ENCODE data around the gene ZBED3. TPM values are rescaled to one million over a fixed set of nuclear protein-coding genes. Genes with fewer than 3 reads are reported as not detected.
"Not testable (repeated sequence)": the region's sequence is repeated elsewhere in the genome, so short reads cannot be mapped to it uniquely, and the experiment has no call there.

The ZBED3 gene
- 1 to 10 TPM in 2 of 3 donors, under 1 TPM in 1; 0.14 to 2.2 (median 1.5) TPM for polyA plus RNA-seq

GRCh38 chr5:77086689-77087483, at the start of gene ZBED3:
Gene ZBED3 (minus strand): TSS chr5:77087285. CDS start chr5:77077878, 9,407 bp downstream.
- Mint-ChIP-seq H3K4me3 (peak within 1 kb of the TSS; percentile 92 to 96 (median 93)), H3K4me1 (peaks cover 15 to 23% of the 10 kb centered on the region in 2 donors), H3K36me3 (peaks cover 0 to 3% (median 0%) of the 10 kb centered on the region in 3 donors), H3K27ac (peak within 1 kb of the TSS; percentile 63 to 91 (median 82)), H3K27me3 (ENCODE audit: low read depth in 3 of 3) (peaks cover 2 to 14% (median 4%) of the 10 kb centered on the region in 3 donors), H3K9me3 (no peaks in the 10 kb centered on the region)
- DNase-seq = peak; percentile 68 to 72 (median 70)

GRCh38 chr5:77133061-77133758, 46.1 kb upstream of the ZBED3 start:
- H3K36me3 Mint-ChIP-seq = no peaks in the 10 kb centered on the region
- DNase-seq = no peak
- no peaks in the 10 kb centered on the region for H3K9me3 Mint-ChIP-seq
- H3K4me3 Mint-ChIP-seq = no peak overlapping the region
- no peaks in the 10 kb centered on the region for H3K4me1 Mint-ChIP-seq
- no peak overlapping the region for H3K27ac Mint-ChIP-seq
- peaks cover 2 to 4% (median 3%) of the 10 kb centered on the region in 3 donors for H3K27me3 Mint-ChIP-seq (ENCODE audit: low read depth in 3 of 3)

GRCh38 chr5:77131361-77131760, 44.3 kb upstream of the ZBED3 start:
- Mint-ChIP-seq H3K36me3 (no peaks in the 10 kb centered on the region), H3K27ac (no peak overlapping the region), H3K4me1 (no peaks in the 10 kb centered on the region), H3K4me3 (no peak overlapping the region), H3K27me3 (ENCODE audit: low read depth in 3 of 3) (peaks cover 2 to 4% (median 3%) of the 10 kb centered on the region in 3 donors), H3K9me3 (no peaks in the 10 kb centered on the region)
- DNase-seq = no peak

GRCh38 chr5:77129391-77129990, 42.4 kb upstream of the ZBED3 start:
- peaks cover 0 to 2% (median 2%) of the 10 kb centered on the region in 3 donors for H3K27me3 Mint-ChIP-seq (ENCODE audit: low read depth in 3 of 3)
- no peak for DNase-seq
- H3K36me3 Mint-ChIP-seq = no peaks in the 10 kb centered on the region

GRCh38 chr5:77128411-77129061, 41.5 kb upstream of the ZBED3 start:
- no peaks in the 10 kb centered on the region for H3K9me3 Mint-ChIP-seq
- H3K36me3 Mint-ChIP-seq = no peaks in the 10 kb centered on the region
- H3K27ac Mint-ChIP-seq = no peak overlapping the region
- H3K27me3 Mint-ChIP-seq (ENCODE audit: low read depth in 3 of 3) = peaks cover 0 to 2% (median 2%) of the 10 kb centered on the region in 3 donors
- no peak for DNase-seq
- H3K4me1 Mint-ChIP-seq = no peaks in the 10 kb centered on the region
- H3K4me3 Mint-ChIP-seq = no peak overlapping the region

More at GRCh38 chr5:77129391-77129990, 42.4 kb upstream of the ZBED3 start:
- Mint-ChIP-seq H3K27ac (no peak overlapping the region), H3K9me3 (no peaks in the 10 kb centered on the region), H3K4me3 (no peak overlapping the region), H3K4me1 (no peaks in the 10 kb centered on the region)

GRCh38 chr5:77123057-77123456, 36.0 kb upstream of the ZBED3 start:
- Mint-ChIP-seq H3K27me3 (ENCODE audit: low read depth in 3 of 3) (peaks cover 0 to 2% (median 2%) of the 10 kb centered on the region in 3 donors), H3K27ac (no peak overlapping the region), H3K9me3 (no peaks in the 10 kb centered on the region)

GRCh38 chr5:77120706-77121105, 33.6 kb upstream of the ZBED3 start:
- peaks cover 2% of the 10 kb centered on the region in 3 donors for H3K27me3 Mint-ChIP-seq (ENCODE audit: low read depth in 3 of 3)
- no peaks in the 10 kb centered on the region for H3K4me1 Mint-ChIP-seq
- no peak for DNase-seq
- no peaks in the 10 kb centered on the region for H3K36me3 Mint-ChIP-seq
- H3K4me3 Mint-ChIP-seq = no peak overlapping the region
- no peak overlapping the region for H3K27ac Mint-ChIP-seq
- peaks cover 0 to 2% (median 0%) of the 10 kb centered on the region in 6 donors for H3K9me3 Mint-ChIP-seq

More at GRCh38 chr5:77123057-77123456, 36.0 kb upstream of the ZBED3 start:
- H3K4me1 Mint-ChIP-seq = no peaks in the 10 kb centered on the region
- no peak for DNase-seq
- H3K4me3 Mint-ChIP-seq = no peak overlapping the region
- no peaks in the 10 kb centered on the region for H3K36me3 Mint-ChIP-seq

GRCh38 chr5:77120086-77120485, 33.0 kb upstream of the ZBED3 start:
- no peak overlapping the region for H3K4me3 Mint-ChIP-seq
- no peak for DNase-seq

GRCh38 chr5:77117161-77117560, 30.1 kb upstream of the ZBED3 start:
- Mint-ChIP-seq H3K27me3 (ENCODE audit: low read depth in 3 of 3) (peaks cover 0 to 4% (median 2%) of the 10 kb centered on the region in 3 donors), H3K36me3 (no peaks in the 10 kb centered on the region), H3K9me3 (peaks cover 0 to 5% (median 3%) of the 10 kb centered on the region in 6 donors), H3K4me3 (no peak overlapping the region), H3K4me1 (no peaks in the 10 kb centered on the region), H3K27ac (no peak overlapping the region)
- no peak for DNase-seq

More at GRCh38 chr5:77120086-77120485, 33.0 kb upstream of the ZBED3 start:
- Mint-ChIP-seq H3K4me1 (no peaks in the 10 kb centered on the region), H3K27me3 (ENCODE audit: low read depth in 3 of 3) (peaks cover 2% of the 10 kb centered on the region in 3 donors), H3K36me3 (no peaks in the 10 kb centered on the region), H3K27ac (no peak overlapping the region), H3K9me3 (peaks cover 0 to 2% (median 0%) of the 10 kb centered on the region in 6 donors)

- not testable (repeated sequence) for H3K4me3 Mint-ChIP-seq; H3K9me3 Mint-ChIP-seq; H3K27me3 Mint-ChIP-seq (ENCODE audit: low read depth in 3 of 3); H3K4me1 Mint-ChIP-seq; H3K27ac Mint-ChIP-seq; DNase-seq
- H3K36me3 Mint-ChIP-seq = peaks cover 0 to 13% (median 6%) of the 10 kb centered on the region in 3 donors
These were observed 19.9 kb upstream of the ZBED3 start for GRCh38 chr5:77107035-77107434.

- no peak overlapping the region for H3K27ac Mint-ChIP-seq
- no peak for DNase-seq
- no peak overlapping the region for H3K4me3 Mint-ChIP-seq
- H3K9me3 Mint-ChIP-seq = peaks cover 0 to 2% (median 0%) of the 10 kb centered on the region in 6 donors
- H3K36me3 Mint-ChIP-seq = peaks cover 0 to 14% (median 6%) of the 10 kb centered on the region in 3 donors
- no peaks in the 10 kb centered on the region for H3K27me3 Mint-ChIP-seq (ENCODE audit: low read depth in 3 of 3)
- no peaks in the 10 kb centered on the region for H3K4me1 Mint-ChIP-seq
These were observed 17.7 kb upstream of the ZBED3 start for GRCh38 chr5:77104813-77105212.

- no peak overlapping the region for H3K4me3 Mint-ChIP-seq
- H3K4me1 Mint-ChIP-seq = no peaks in the 10 kb centered on the region
- H3K36me3 Mint-ChIP-seq = peaks cover 0 to 11% (median 6%) of the 10 kb centered on the region in 3 donors
- no peak for DNase-seq
- H3K27ac Mint-ChIP-seq = no peak overlapping the region
- peaks cover 0 to 2% (median 0%) of the 10 kb centered on the region in 3 donors for H3K27me3 Mint-ChIP-seq (ENCODE audit: low read depth in 3 of 3)
- H3K9me3 Mint-ChIP-seq = peaks cover 0 to 2% (median 0%) of the 10 kb centered on the region in 6 donors
These were observed 16.4 kb upstream of the ZBED3 start for GRCh38 chr5:77103457-77103856.

GRCh38 chr5:77102549-77102948, 15.5 kb upstream of the ZBED3 start:
- H3K9me3 Mint-ChIP-seq = peaks cover 0 to 2% (median 0%) of the 10 kb centered on the region in 6 donors
- no peak overlapping the region for H3K4me3 Mint-ChIP-seq

More at GRCh38 chr5:77102549-77102948, 15.5 kb upstream of the ZBED3 start:
- H3K27ac Mint-ChIP-seq = no peak overlapping the region
- peaks cover 0 to 11% (median 6%) of the 10 kb centered on the region in 3 donors for H3K36me3 Mint-ChIP-seq
- H3K4me1 Mint-ChIP-seq = no peaks in the 10 kb centered on the region
- DNase-seq = no peak
- peaks cover 0 to 2% (median 0%) of the 10 kb centered on the region in 3 donors for H3K27me3 Mint-ChIP-seq (ENCODE audit: low read depth in 3 of 3)

All from immature natural killer cell (primary cell).